Activated CD4-positive, alpha-beta T cell treated with anti-CD3 and anti-CD28 coated beads for 36 hours (primary cell): ENCODE measurements around the gene PPP1R26. TPM values are rescaled to one million over a fixed set of nuclear protein-coding genes. Genes with fewer than 3 reads are reported as not detected.

ENCODE experiments used
- ATAC-seq: fragments of 200-7000 bp; cut with Tn5 transposase; one replicate; pipeline ENCODE4 v1.10.0; 2021; ENCODE audit warnings: mild to moderate bottlenecking, moderate library complexity
- CTCF ChIA-PET: fragments of 350-600 bp; sonication (Branson Sonifier 250); formaldehyde crosslinking; loops from one replicate; lab custom pipeline; 2021; ENCODE audit warnings: antibody characterized with exemption; lab: Charles Lee
- POLR2A ChIA-PET: fragments of 350-600 bp; sonication (Branson Sonifier 250); formaldehyde crosslinking; loops from one replicate; lab custom pipeline; 2021; ENCODE audit warnings: antibody characterized with exemption, inconsistent platforms; lab: Charles Lee
- DNase-seq: peaks from one replicate; pipeline ENCODE4 v3.0.0-alpha.2; 2020
- H3K27ac Mint-ChIP-seq: one replicate; pipeline ENCODE4 v1.8.0; 2021; ENCODE audit warnings: mixed read lengths
- H3K27me3 Mint-ChIP-seq: one replicate; pipeline ENCODE4 v1.8.0; 2021; ENCODE audit warnings: mixed read lengths
- H3K36me3 Mint-ChIP-seq: one replicate; pipeline ENCODE4 v1.8.0; 2021; ENCODE audit warnings: low read depth, mixed read lengths
- H3K4me1 Mint-ChIP-seq: one replicate; pipeline ENCODE4 v1.8.0; 2021; ENCODE audit warnings: mixed read lengths
- H3K4me3 Mint-ChIP-seq: one replicate; pipeline ENCODE4 v1.8.0; 2021; ENCODE audit warnings: mild to moderate bottlenecking, moderate library complexity, mixed read lengths
- H3K9me3 Mint-ChIP-seq: one replicate; pipeline ENCODE4 v1.8.0; 2021; ENCODE audit warnings: low read depth, mixed read lengths
- intact Hi-C, 2 experiments: fragments of 100-400 bp; cut with DNase I in 1 of 2; cut with micrococcal nuclease in 1 of 2; formaldehyde crosslinking; loops; one replicate each; pipeline versions ENCODE4 v1.14.2 to v1.15.1; 2022 to 2024; cut with DNase I, micrococcal nuclease
- total RNA-seq, 2 experiments: library from RNA; stranded (reverse); gene quantifications; one replicate each; pipeline ENCODE4 v1.2.3, GENCODE V29; 2021

The PPP1R26 gene
- total RNA-seq, 2 experiments from 2014 or later: 1.5 to 2.4 TPM

DNA sequence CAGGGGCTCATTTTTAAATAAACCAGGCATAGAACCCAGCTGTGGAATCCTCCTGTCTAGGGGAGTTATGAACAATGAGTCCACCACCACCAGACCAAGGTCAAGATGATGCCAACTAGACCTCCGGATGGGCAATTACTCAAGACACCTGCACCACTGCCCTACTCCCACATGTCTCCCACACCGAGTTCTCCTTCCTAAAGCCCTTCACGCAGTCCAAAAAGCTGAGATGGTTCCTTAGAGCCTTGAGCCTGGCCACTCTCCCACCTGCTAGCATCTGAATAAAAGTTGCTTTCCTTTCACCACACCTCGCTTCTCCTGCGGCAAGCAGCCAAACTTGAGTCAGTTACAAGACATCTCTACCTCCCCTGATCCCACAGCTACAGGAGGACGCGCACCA is 15.4 kb upstream of the PPP1R26 start:
- ATAC-seq (no peak), DNase-seq (no peak)
- Mint-ChIP-seq H3K27ac (no peak overlapping the region), H3K36me3 (no peaks in the 10 kb centered on the region), H3K4me3 (no peak overlapping the region), H3K27me3 (peaks cover 32% of the 10 kb centered on the region), H3K9me3 (no peaks in the 10 kb centered on the region), H3K4me1 (peaks cover 11% of the 10 kb centered on the region)
- ChIA-PET POLR2A (no interaction called here), CTCF (no interaction called here)
- intact Hi-C loops: no loop called here

DNA sequence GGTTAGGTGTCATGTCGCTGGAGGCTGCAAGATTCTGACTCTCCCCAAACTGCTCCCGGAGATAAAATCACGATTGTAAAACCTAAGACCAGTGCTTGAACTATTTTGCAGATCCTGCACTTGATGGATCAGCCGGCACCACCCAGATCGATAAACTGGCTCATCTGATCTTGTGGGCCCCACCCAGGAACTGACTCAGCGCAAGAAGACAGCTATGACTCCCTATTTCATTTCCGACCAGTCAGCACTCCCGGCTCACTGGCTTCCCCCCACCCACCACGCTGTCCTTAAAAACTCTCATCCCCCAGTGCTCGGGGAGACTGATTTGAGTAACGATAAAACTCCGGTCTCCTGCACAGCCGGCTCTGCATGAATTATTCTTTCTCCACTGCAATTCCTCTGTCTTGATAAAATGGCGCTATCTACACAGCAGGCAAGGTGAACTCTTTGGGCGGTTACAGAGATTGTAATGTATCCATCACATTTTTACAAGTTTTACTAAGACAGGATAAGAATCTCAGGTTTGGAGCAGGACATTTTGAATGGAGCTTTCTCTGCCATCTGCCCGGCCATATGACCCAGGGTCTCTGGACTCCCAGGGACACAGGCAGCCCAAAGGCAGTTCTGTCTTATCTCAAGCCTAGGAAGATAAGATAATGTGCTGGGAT is 10.6 kb upstream of the PPP1R26 start:
- DNase-seq: peak; percentile 79
- peak; percentile 98 for ATAC-seq
- Mint-ChIP-seq H3K36me3 (no peaks in the 10 kb centered on the region), H3K27ac (no peak overlapping the region), H3K4me1 (peaks cover 19% of the 10 kb centered on the region), H3K9me3 (no peaks in the 10 kb centered on the region), H3K27me3 (peaks cover 39% of the 10 kb centered on the region), H3K4me3 (peak overlapping the region; percentile 42)
- ChIA-PET CTCF (interaction anchor here (0.9 kb wide), 1 partner anchor 35 kb away, joined by 3 read pairs; no protein-coding TSS in a partner anchor), POLR2A (no interaction called here)
- intact Hi-C loops: loop anchor here in 1 of 2 experiments (1.0 to 2.0 kb wide), 2 partner anchors 30 to 31 kb away; partner anchors contain the start of gene MRPS2

DNA sequence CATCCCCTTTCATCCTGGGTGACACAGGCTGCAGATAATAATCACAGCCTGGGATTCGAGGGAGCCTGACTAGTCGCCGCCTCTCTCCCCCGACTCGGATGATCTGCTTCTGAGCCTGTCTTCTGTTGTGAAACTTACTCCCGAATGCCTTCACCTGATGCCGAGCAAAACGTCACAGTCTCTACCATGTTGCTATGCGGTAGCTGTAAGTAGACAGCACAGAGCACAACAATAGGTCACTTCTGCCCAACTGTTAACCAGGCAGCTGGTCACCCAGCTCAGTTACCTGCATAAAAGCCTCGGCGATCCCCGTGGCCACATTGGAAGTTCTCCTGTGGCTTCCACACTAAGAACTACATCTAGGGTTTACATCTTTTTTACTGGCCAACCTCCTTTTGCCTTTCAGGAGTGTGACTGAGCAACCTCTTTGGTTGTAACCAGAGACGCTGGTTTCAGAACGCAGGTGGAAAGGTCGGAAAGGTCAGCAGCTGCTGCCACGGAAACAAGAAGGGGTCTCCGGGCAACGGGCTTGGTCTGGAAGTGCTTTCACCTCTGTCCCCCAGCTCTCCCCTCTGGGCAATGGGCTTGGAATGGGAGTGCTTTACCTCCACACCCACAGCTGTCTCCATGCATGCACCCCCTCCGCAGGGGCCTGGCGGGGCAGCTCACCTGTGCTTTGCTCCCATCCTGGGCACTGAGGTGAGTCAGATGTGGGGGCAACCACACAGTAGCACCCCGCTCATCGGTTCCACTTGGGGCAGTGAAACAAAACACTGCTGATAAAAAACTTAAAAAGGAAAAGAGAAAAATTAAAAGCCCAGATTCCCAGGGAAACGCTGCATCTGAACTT is 7.6 kb upstream of the PPP1R26 start:
- no peak overlapping the region for H3K4me3 Mint-ChIP-seq
- DNase-seq (no peak), ATAC-seq (no peak)
- H3K9me3 Mint-ChIP-seq: no peaks in the 10 kb centered on the region
- H3K27ac Mint-ChIP-seq: no peak overlapping the region
- H3K27me3 Mint-ChIP-seq: peaks cover 34% of the 10 kb centered on the region
- intact Hi-C loops: no loop called here
- POLR2A ChIA-PET: interaction anchor here (0.7 kb wide), 1 partner anchor 1094 kb away, joined by 3 read pairs; no protein-coding TSS in a partner anchor
- CTCF ChIA-PET: no interaction called here
- H3K36me3 Mint-ChIP-seq: no peaks in the 10 kb centered on the region
- H3K4me1 Mint-ChIP-seq: peaks cover 19% of the 10 kb centered on the region

DNA sequence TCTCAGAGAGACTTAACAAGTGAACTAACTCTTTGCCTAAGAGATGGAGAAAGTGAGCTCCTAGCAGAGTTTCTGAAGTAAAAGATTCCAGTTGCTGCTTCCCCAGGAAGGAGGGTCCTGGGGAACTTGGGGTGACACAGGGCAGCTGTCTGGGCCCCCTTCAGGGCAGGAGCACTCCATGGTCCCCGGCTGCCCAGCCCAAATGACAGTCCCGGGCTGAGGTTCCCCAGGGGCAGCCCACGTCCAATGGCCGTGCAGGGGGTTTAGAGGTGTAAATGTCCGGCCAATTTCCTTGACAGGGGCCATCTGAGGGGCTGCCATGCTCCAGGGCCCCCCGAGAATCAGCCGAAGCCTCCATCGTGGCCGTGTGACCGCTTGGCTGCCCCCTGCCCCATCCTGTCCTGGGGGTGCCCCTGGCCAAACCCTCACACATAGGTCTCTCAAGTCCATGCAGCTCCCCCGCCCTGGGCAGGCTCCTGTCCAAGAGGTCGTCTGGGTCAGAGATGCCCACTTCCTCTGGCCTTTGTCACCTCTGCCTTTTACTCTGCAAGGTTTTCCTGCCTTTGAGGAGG is 5.5 kb upstream of the PPP1R26 start:
- intact Hi-C loops: no loop called here
- Mint-ChIP-seq H3K27ac (no peak overlapping the region), H3K27me3 (peaks cover 34% of the 10 kb centered on the region), H3K4me3 (no peak overlapping the region), H3K9me3 (no peaks in the 10 kb centered on the region), H3K36me3 (no peaks in the 10 kb centered on the region), H3K4me1 (peaks cover 12% of the 10 kb centered on the region)
- ChIA-PET POLR2A (no interaction called here), CTCF (interaction anchor here (0.5 kb wide), 1 partner anchor 618 kb away, joined by 3 read pairs; no protein-coding TSS in a partner anchor)
- DNase-seq (no peak), ATAC-seq (no peak)

DNA sequence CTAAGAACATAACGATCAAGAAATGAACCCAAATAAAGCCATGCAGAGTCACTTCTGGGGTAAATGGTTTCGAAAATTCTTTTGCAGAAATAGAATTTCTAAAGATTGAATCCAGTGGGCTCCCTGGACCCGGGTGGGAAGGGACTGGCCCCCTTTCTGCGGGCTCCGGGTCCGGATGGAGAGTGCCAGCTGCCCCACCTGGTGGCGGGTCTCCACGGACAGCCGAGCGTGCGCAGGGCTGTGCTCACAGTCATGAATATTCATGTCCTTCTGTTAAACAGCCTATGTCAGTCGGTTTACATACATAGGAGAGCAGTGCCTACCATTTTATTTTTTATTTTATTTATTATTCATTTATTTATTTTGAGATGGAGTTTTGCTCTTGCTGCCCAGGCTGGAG is 4.7 kb upstream of the PPP1R26 start:
- POLR2A ChIA-PET: no interaction called here
- H3K27ac Mint-ChIP-seq: no peak overlapping the region

DNA sequence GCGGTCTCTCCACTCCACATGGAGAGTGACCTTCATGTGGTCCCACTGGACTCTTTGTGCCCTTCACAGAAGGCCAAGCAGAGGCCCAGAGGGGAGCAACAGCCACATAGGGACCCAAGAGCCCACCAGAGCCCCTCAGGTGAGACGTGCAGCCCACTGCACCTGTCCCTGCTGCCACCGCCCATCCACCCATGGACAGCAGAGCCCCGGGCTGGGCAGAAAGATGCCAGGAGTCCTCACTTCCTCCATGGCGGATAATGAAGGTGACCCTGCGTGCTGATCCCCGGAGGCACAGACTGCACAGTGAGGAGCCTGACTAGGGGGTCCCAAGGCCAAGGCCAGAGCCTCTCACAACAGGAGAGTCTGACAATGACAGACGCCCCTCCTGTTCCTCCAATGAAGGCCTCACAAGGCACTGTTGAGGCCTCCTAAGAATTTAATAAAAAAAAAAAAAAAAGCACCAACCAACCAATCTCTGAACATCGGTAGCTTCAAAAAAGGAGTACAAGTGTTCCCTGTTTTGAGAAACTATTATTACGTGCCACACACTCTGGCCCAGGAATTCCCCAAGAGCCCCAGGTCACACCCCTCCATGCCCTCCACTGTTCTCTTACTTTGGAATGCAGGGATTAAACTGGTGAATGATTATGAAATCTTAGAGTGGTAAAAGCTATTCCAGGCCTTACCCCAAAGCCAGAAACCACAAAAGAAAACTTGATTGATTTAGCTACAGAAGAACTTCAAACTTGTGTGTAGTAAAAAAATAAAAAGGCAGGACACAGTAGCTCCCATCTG is 2.8 kb upstream of the PPP1R26 start:
- H3K4me1 Mint-ChIP-seq: peaks cover 4% of the 10 kb centered on the region
- H3K36me3 Mint-ChIP-seq: no peaks in the 10 kb centered on the region
- intact Hi-C loops: no loop called here
- no peaks in the 10 kb centered on the region for H3K9me3 Mint-ChIP-seq
- no peak overlapping the region for H3K4me3 Mint-ChIP-seq
- ATAC-seq: no peak
- POLR2A ChIA-PET: no interaction called here
- no peak for DNase-seq
- peaks cover 22% of the 10 kb centered on the region for H3K27me3 Mint-ChIP-seq
- H3K27ac Mint-ChIP-seq: no peak overlapping the region
- CTCF ChIA-PET: interaction anchor here (0.6 to 0.7 kb wide), 3 partner anchors 17 to 390 kb away, joined by 3 to 4 read pairs (median 3); no protein-coding TSS in a partner anchor

More for the DNA sequence above, 4.7 kb upstream of the PPP1R26 start:
- Mint-ChIP-seq H3K9me3 (no peaks in the 10 kb centered on the region), H3K4me3 (no peak overlapping the region), H3K4me1 (peaks cover 8% of the 10 kb centered on the region), H3K27me3 (peaks cover 32% of the 10 kb centered on the region), H3K36me3 (no peaks in the 10 kb centered on the region)
- ATAC-seq: no peak
- CTCF ChIA-PET: no interaction called here
- intact Hi-C loops: no loop called here
- DNase-seq: peak; percentile 57

DNA sequence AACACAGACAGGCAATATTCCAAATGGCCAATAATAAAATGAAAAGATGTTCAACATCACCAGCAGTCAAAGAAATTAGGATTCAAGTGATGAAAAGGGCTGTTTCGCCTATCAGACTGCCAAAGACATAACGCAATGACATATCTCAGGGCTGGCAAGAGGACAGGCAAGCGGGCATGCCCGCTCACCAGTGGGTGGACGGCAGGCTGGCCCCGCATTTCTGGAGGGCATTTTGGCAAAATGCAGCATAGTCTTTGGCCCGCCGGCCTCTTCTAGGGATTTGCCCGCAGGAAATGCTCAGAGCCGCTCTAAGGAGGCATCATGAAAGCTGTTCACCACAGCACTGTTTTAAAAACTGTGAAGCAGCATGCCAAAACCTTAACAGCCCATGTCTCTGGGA is 1.4 kb upstream of the PPP1R26 start:
- Mint-ChIP-seq H3K9me3 (no peaks in the 10 kb centered on the region), H3K36me3 (no peaks in the 10 kb centered on the region), H3K4me1 (peaks cover 6% of the 10 kb centered on the region), H3K27ac (no peak overlapping the region), H3K27me3 (peaks cover 30% of the 10 kb centered on the region), H3K4me3 (peak overlapping the region; percentile 72)
- ATAC-seq (no peak), DNase-seq (no peak)
- ChIA-PET CTCF (no interaction called here), POLR2A (no interaction called here)
- intact Hi-C loops: no loop called here

DNA sequence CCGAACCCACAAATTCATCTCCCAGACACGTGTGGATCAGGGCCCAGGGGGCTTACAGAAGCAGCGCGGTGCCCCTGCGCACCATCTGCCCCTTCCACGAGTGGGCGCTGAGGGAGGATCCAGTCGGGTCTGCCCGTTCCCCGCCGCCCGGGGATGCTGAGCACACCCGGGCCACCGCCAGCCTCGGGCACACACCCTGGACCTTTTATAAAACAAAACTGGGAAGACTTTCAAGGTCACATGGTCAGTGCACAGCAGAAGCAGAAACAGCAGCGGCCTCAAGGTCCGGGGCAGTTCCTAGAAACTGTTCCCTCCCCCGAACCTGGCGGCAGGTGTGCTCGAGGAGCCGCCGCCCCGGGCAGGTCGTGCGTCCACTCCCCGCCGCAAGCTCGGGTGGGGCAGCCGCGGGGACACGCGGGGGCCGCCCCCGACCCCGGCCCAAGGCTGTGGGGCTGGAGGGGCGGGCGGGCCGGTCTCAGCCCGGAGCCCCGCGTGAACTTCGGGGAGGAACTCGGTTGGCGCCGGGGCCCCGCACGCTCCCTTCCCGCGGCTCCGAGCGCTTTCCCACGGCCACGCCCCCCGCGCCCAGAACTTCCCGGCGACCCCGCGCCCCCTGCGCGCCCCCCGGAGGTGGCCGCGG is 633 bp upstream of the PPP1R26 start:
- Mint-ChIP-seq H3K9me3 (no peaks in the 10 kb centered on the region), H3K36me3 (no peaks in the 10 kb centered on the region), H3K27me3 (peaks cover 33% of the 10 kb centered on the region), H3K4me1 (peaks cover 6% of the 10 kb centered on the region), H3K27ac (no peak overlapping the region), H3K4me3 (peak overlapping the region; percentile 72)
- ChIA-PET POLR2A (no interaction called here), CTCF (no interaction called here)
- intact Hi-C loops: no loop called here
- ATAC-seq: no peak
- peak; percentile 22 for DNase-seq

DNA sequence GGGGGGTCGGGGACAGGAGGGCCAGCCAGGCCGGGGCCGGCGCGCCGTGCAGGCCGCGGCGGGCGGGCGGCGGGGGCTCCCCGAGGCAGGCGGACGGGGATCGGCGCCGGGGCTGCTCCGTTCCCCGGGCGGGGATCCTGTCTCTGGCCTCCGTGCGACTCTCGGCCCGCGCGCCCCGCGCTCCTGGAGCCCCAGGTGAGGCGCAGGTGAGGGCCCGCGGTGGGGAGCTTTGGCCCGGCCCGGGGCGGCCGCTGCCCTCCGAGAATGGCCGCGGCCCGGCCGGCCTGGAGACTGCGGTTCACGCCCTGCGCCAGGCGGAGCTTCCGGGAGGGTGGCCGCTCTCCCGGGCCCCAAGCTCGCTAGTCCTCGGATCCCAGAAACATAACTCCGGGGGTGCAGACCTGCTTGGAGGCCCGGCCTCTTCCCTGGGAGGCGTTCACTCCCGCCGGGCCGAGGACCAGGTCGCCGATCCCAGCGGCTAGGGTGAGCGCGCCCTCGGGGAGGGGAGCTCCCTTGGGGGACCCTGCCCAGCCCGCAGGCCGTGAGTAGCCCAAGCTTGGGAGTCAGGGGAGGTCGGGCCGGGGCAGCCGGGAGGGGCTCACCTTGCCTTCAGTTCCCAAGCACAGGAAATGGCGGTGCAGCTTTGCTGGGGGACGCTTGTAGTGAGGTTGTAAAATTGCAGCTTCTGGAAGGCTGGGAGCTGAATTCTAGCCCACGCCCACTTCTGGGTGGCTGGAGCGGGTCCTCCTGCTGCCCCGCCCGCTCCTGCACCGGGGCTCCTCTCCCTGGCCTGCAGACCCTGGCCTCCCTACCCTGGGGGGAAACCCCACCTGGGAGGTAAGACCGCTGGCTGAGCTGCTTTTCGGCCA is 723 bp downstream of the PPP1R26 start:
- peak; percentile 55 for ATAC-seq
- POLR2A ChIA-PET: no interaction called here
- H3K4me1 Mint-ChIP-seq: peaks cover 6% of the 10 kb centered on the region
- no peaks in the 10 kb centered on the region for H3K9me3 Mint-ChIP-seq
- H3K27me3 Mint-ChIP-seq: peaks cover 33% of the 10 kb centered on the region
- no peak overlapping the region for H3K27ac Mint-ChIP-seq
- no peak overlapping the region for H3K4me3 Mint-ChIP-seq
- CTCF ChIA-PET: interaction anchor here (1.2 kb wide), 1 partner anchor 25 kb away, joined by 4 read pairs; no protein-coding TSS in a partner anchor
- intact Hi-C loops: loop anchor here (2.0 kb wide), 2 partner anchors 18 to 20 kb away; partner anchors contain the start of gene MRPS2 (in 1 of the 2)
- H3K36me3 Mint-ChIP-seq: no peaks in the 10 kb centered on the region
- DNase-seq: peak; percentile 12

DNA sequence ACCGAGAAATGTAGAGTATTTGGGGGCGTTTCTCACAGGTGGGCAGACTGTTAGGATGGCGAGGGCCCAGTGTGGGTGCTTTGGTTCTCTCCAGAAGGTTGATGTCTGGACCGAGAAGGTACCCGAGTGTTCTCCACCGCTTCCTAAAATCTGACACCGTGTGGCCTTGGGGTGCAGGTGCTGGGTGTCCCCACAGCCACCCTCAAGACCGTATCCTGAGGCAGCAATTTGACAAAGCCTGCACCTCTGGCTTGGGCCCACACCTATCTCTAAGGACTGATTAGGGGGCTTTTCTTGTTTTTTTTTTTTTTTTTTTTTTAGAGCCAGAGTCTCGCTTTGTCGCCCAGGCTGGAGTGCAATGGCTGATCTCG is 1.3 kb downstream of the PPP1R26 start:
- ChIA-PET CTCF (interaction anchor here (1.2 kb wide), 1 partner anchor 24 kb away, joined by 4 read pairs; no protein-coding TSS in a partner anchor), POLR2A (no interaction called here)
- intact Hi-C loops: loop anchor here (2.0 kb wide), 2 partner anchors 18 to 20 kb away; partner anchors contain the start of gene MRPS2 (in 1 of the 2)
- DNase-seq (peak; percentile 27), ATAC-seq (peak; percentile 50)
- Mint-ChIP-seq H3K27me3 (peaks cover 30% of the 10 kb centered on the region), H3K36me3 (no peaks in the 10 kb centered on the region), H3K4me3 (no peak overlapping the region), H3K4me1 (peaks cover 6% of the 10 kb centered on the region), H3K27ac (no peak overlapping the region), H3K9me3 (no peaks in the 10 kb centered on the region)
